ENCODE results near the gene ZNF740.

GRCh38 chr12:53186745-53187144 is 6.2 kb downstream of the ZNF740 start:
- TF ChIP-seq, protein P1, sequence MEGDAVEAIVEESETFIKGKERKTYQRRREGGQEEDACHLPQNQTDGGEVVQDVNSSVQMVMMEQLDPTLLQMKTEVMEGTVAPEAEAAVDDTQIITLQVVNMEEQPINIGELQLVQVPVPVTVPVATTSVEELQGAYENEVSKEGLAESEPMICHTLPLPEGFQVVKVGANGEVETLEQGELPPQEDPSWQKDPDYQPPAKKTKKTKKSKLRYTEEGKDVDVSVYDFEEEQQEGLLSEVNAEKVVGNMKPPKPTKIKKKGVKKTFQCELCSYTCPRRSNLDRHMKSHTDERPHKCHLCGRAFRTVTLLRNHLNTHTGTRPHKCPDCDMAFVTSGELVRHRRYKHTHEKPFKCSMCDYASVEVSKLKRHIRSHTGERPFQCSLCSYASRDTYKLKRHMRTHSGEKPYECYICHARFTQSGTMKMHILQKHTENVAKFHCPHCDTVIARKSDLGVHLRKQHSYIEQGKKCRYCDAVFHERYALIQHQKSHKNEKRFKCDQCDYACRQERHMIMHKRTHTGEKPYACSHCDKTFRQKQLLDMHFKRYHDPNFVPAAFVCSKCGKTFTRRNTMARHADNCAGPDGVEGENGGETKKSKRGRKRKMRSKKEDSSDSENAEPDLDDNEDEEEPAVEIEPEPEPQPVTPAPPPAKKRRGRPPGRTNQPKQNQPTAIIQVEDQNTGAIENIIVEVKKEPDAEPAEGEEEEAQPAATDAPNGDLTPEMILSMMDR (conservative IDR thresholded peaks at IDR 0.05 in 1 of 2, IDR thresholded peaks at IDR 0.05 in 1 of 2; ENCODE audit: extremely low read depth in 1 of 2, insufficient read depth in 1 of 2, low read depth in 1 of 2, low read length in 2 of 2): no peak
- TF ChIP-seq EZH2 (IDR thresholded peaks at IDR 0.05; ENCODE audit: borderline replicate concordance, low read length): no peak
